GM12891 (cell line): ENCODE measurements around the gene CDKL5.

Source experiments
- POLR2A ChIP-seq: IDR thresholded peaks from 2 replicates; pipeline ENCODE4 v1.6.1; 2011; ENCODE audit warnings: low read depth, low read length, control low read depth
- POLR2AphosphoS5 ChIP-seq: IDR thresholded peaks from 2 replicates; pipeline ENCODE4 v1.6.1; 2011; ENCODE audit warnings: low read depth, low read length, control low read depth
- TAF1 ChIP-seq: IDR thresholded peaks from 2 replicates; pipeline ENCODE4 v1.6.1; 2011; ENCODE audit warnings: low read depth, low read length, control low read depth

DNA sequence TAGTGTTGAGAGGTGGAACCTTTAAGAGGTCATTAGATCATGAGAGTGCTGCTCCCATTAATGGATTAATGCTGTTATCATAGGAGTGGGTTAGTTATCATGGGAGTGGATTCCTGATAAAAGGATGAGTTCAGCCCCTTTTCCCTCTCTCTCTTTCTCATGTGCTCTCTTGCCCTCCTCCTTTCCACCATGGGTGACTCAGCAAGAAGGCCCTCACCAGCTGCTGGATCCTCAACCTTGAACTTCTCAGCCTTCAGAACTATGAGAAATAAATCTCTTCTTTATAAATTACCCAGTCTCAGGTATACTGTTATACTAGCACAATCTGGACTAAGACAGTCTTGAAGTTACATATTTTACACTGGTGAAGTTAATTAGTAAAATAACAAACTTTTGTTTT, 10.0 kb upstream of the CDKL5 start:
- TF ChIP-seq POLR2AphosphoS5 (no peak), POLR2A (no peak), TAF1 (no peak)
